Upper lobe of left lung (tissue), 4 donors: ENCODE data around the gene SEL1L2.

Experiments
- EP300 ChIP-seq, 4 donors: sonication (generic); formaldehyde crosslinking; IDR thresholded peaks; one replicate each; pipeline ENCODE4 v1.5.1; 2017; ENCODE audit warnings: antibody characterized with exemption in 4 of 4, control low read depth in 2 of 4
- POLR2A ChIP-seq, 4 donors: fragments of 450-650 bp; IDR thresholded peaks; one replicate each; pipeline ENCODE4 v1.5.1; 2016 to 2017; ENCODE audit warnings: antibody characterized with exemption in 4 of 4, mild to moderate bottlenecking in 2 of 4
- POLR2AphosphoS5 ChIP-seq, 2 donors: sonication (generic); formaldehyde crosslinking; IDR thresholded peaks; one replicate each; pipeline ENCODE4 v1.5.1; 2017; ENCODE audit warnings: antibody characterized with exemption in 2 of 2
- TF ChIP-seq, protein P1 (sequence below), 6 experiments: fragments of 450-650 bp in 4 of 6; fragments of 200-600 bp in 2 of 6; sonication (generic) in 2 of 6; IDR thresholded peaks; one replicate each; pipeline ENCODE4 v1.5.1; 2016 to 2019; ENCODE audit warnings: antibody characterized with exemption in 6 of 6

DNA sequence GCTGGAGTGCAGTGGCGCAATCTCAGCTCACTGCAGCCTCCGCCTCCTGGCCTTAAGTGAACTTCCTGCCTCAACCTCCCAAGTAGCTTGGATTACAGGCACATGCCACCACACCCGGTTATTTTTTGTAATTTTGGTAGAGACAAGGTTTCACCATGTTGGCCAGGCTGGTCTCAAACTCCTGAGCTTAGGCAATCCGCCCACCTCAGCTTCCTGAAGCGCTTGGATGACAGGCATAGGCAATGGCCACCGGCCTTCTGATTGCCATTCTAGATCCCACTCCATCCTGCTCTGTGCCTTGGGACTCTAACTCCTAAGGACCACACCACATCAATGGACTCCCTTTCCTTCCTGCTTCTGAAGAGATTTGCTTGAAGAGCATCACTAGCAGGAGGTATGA is 60.6 kb downstream of the SEL1L2 start:
- TF ChIP-seq, protein P1, sequence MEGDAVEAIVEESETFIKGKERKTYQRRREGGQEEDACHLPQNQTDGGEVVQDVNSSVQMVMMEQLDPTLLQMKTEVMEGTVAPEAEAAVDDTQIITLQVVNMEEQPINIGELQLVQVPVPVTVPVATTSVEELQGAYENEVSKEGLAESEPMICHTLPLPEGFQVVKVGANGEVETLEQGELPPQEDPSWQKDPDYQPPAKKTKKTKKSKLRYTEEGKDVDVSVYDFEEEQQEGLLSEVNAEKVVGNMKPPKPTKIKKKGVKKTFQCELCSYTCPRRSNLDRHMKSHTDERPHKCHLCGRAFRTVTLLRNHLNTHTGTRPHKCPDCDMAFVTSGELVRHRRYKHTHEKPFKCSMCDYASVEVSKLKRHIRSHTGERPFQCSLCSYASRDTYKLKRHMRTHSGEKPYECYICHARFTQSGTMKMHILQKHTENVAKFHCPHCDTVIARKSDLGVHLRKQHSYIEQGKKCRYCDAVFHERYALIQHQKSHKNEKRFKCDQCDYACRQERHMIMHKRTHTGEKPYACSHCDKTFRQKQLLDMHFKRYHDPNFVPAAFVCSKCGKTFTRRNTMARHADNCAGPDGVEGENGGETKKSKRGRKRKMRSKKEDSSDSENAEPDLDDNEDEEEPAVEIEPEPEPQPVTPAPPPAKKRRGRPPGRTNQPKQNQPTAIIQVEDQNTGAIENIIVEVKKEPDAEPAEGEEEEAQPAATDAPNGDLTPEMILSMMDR (IDR thresholded peaks at IDR 0.05), result no peak
- TF ChIP-seq EP300 (IDR thresholded peaks at IDR 0.05), result no peak
- TF ChIP-seq POLR2A (IDR thresholded peaks at IDR 0.05), result no peak
- no peak for TF ChIP-seq POLR2AphosphoS5 (IDR thresholded peaks at IDR 0.05)
